GM23248 (cell line): ENCODE results near the gene CHST11. TPM values are rescaled to one million over a fixed set of nuclear protein-coding genes. Genes with fewer than 3 reads are reported as not detected.

ENCODE experiments used
- DNase-seq: peaks from one replicate; pipeline ENCODE4 v3.0.0-alpha.2; 2015
- H2AFZ ChIP-seq: fragments of 200-600 bp; sonication (generic); 2 replicates; pipeline ENCODE4 v1.6.1; 2016; ENCODE audit warnings: antibody characterized with exemption
- H3F3A ChIP-seq: fragments of 200-600 bp; sonication (generic); 2 replicates; pipeline ENCODE4 v1.6.1; 2016; ENCODE audit warnings: mild to moderate bottlenecking, antibody characterized with exemption, mixed run types; ENCODE audit not compliant: insufficient read depth
- H3K27ac ChIP-seq: fragments of 200-600 bp; sonication (generic); 2 replicates; pipeline ENCODE4 v1.5.1; 2016; ENCODE audit warnings: mild to moderate bottlenecking
- H3K27me3 ChIP-seq: fragments of 200-600 bp; sonication (generic); replicated peaks from 2 replicates; pipeline ENCODE4 v1.6.1; 2016; ENCODE audit warnings: mild to moderate bottlenecking; ENCODE audit not compliant: insufficient read depth
- H3K36me3 ChIP-seq: fragments of 200-600 bp; sonication (generic); 2 replicates; pipeline ENCODE4 v1.6.1; 2016; ENCODE audit warnings: low read depth, mild to moderate bottlenecking
- H3K4me1 ChIP-seq: fragments of 200-600 bp; sonication (generic); 2 replicates; pipeline ENCODE4 v1.6.1; 2016; ENCODE audit warnings: mild to moderate bottlenecking; ENCODE audit not compliant: insufficient read depth
- H3K4me2 ChIP-seq: fragments of 200-600 bp; sonication (generic); one replicate; pipeline ENCODE4 v1.6.1; 2016; ENCODE audit warnings: mild to moderate bottlenecking; ENCODE audit not compliant: unreplicated experiment
- H3K4me3 ChIP-seq: fragments of 200-600 bp; sonication (generic); 2 replicates; pipeline ENCODE4 v1.5.1; 2016; ENCODE audit warnings: mild to moderate bottlenecking
- H3K79me2 ChIP-seq: fragments of 200-600 bp; sonication (generic); 2 replicates; pipeline ENCODE4 v1.6.1; 2016; ENCODE audit warnings: mild to moderate bottlenecking; ENCODE audit not compliant: insufficient read depth
- H3K9ac ChIP-seq: fragments of 200-600 bp; sonication (generic); 2 replicates; pipeline ENCODE4 v1.6.1; 2016; ENCODE audit warnings: mild to moderate bottlenecking
- H3K9me2 ChIP-seq: fragments of 200-600 bp; sonication (generic); 2 replicates; pipeline ENCODE4 v1.6.1; 2016; ENCODE audit warnings: mixed run types, mild to moderate bottlenecking, moderate library complexity; ENCODE audit not compliant: insufficient read depth
- H3K9me3 ChIP-seq: fragments of 200-600 bp; sonication (generic); one replicate; pipeline ENCODE4 v1.6.1; 2017; ENCODE audit warnings: low read depth
- H4K20me1 ChIP-seq: fragments of 200-600 bp; sonication (generic); 2 replicates; pipeline ENCODE4 v1.6.0; 2016; ENCODE audit not compliant: insufficient read depth
- EZH2 ChIP-seq: fragments of 200-600 bp; sonication (generic); IDR thresholded peaks from 2 replicates; pipeline ENCODE4 v1.6.1; 2018; ENCODE audit warnings: antibody characterized with exemption, mild to moderate bottlenecking; ENCODE audit not compliant: insufficient read depth, poor library complexity, severe bottlenecking
- EZH2phosphoT487 ChIP-seq: fragments of 200-600 bp; sonication (generic); IDR thresholded peaks from 2 replicates; pipeline ENCODE4 v1.6.1; 2018; ENCODE audit warnings: antibody characterized with exemption, moderate library complexity, mild to moderate bottlenecking, low read depth; ENCODE audit not compliant: insufficient read depth
- WGBS, 2 experiments: methylation state at CpG; one replicate each; pipeline ENCODE4 v1.1.6; 2015 to 2017; ENCODE audit warnings: low lambda C conversion rate in 2 of 2, low coverage in 1 of 2; ENCODE audit errors: missing lambda C conversion rate in 2 of 2; 5-methylcytosine and 5-hydroxymethylcytosine counted together
- in situ Hi-C: fragments of 300-500 bp; cut with MboI; formaldehyde crosslinking; loops from 2 replicates; pipeline ENCODE4 v1.15.0; 2020
- polyA plus RNA-seq: library from polyadenylated mRNA; unstranded; fragments of >200 nt; fragmentation: Nextera tagmentation; extraction: Ambion mirVana; gene quantifications from 2 replicates; pipeline ENCODE4 v1.2.1, GENCODE V29; 2016
- total RNA-seq: library from RNA; depleted of rRNA; stranded (reverse); fragments of >200 nt; shearing (Covaris generic); gene quantifications from 2 replicates; pipeline ENCODE4 v1.2.3, GENCODE V29; 2014

The CHST11 gene
- total and polyA plus RNA-seq, 2 experiments from 2014 or later, result 3.7 to 5.4 TPM

GRCh38 chr12:104455578-104456416, 951 bp upstream of the CHST11 start:
- peak overlapping the region; percentile 85 for H3K9ac ChIP-seq
- H3F3A ChIP-seq, result peaks cover 22% of the 10 kb centered on the region
- DNase-seq, result peak; percentile 12
- H4K20me1 ChIP-seq, result no peaks in the 10 kb centered on the region
- TF ChIP-seq EZH2, result no peak
- TF ChIP-seq EZH2phosphoT487, result no peak
- in situ Hi-C loops, result no loop called here
- no peaks in the 10 kb centered on the region for H3K9me3 ChIP-seq
- peak overlapping the region; percentile 68 for H3K27ac ChIP-seq
- peak overlapping the region; percentile 98 for H3K4me3 ChIP-seq
- H3K27me3 ChIP-seq, result no peaks in the 10 kb centered on the region
- peaks cover 36% of the 10 kb centered on the region for H3K79me2 ChIP-seq
- peak overlapping the region; percentile 98 for H3K4me2 ChIP-seq
- H3K36me3 ChIP-seq, result no peaks in the 10 kb centered on the region
- peak overlapping the region; percentile 96 for H2AFZ ChIP-seq
- no peaks in the 10 kb centered on the region for H3K9me2 ChIP-seq
- peaks cover 29% of the 10 kb centered on the region for H3K4me1 ChIP-seq
- 39 to 42% methylated on average over 9 of the region's 9 CpGs for WGBS, 2 experiments

GRCh38 chr12:104456950-104457745, 400 bp downstream of the CHST11 start:
- TF ChIP-seq EZH2 (no peak), EZH2phosphoT487 (no peak)
- Histone ChIP-seq H3F3A (peaks cover 22% of the 10 kb centered on the region), H3K9me3 (no peaks in the 10 kb centered on the region), H3K9me2 (no peaks in the 10 kb centered on the region), H3K4me1 (peaks cover 29% of the 10 kb centered on the region), H3K79me2 (peaks cover 48% of the 10 kb centered on the region), H4K20me1 (no peaks in the 10 kb centered on the region), H3K9ac (peak overlapping the region; percentile 85), H2AFZ (peak overlapping the region; percentile 96), H3K27me3 (no peaks in the 10 kb centered on the region), H3K4me3 (peak overlapping the region; percentile 98), H3K4me2 (peak overlapping the region; percentile 98), H3K36me3 (no peaks in the 10 kb centered on the region), H3K27ac (peak overlapping the region; percentile 68)
- in situ Hi-C loops, result no loop called here
- 0 to 1% methylated on average over 41 to 54 of the region's 71 CpGs for WGBS, 2 experiments
- peak; percentile 79 for DNase-seq

- H3F3A ChIP-seq, result peaks cover 22% of the 10 kb centered on the region
- H3K79me2 ChIP-seq, result peaks cover 57% of the 10 kb centered on the region
- no peaks in the 10 kb centered on the region for H3K36me3 ChIP-seq
- H3K9me2 ChIP-seq, result no peaks in the 10 kb centered on the region
- H4K20me1 ChIP-seq, result no peaks in the 10 kb centered on the region
- peak overlapping the region; percentile 85 for H3K9ac ChIP-seq
- peak; percentile 59 for DNase-seq
- peak overlapping the region; percentile 98 for H3K4me3 ChIP-seq
- in situ Hi-C loops, result no loop called here
- no peaks in the 10 kb centered on the region for H3K27me3 ChIP-seq
- H3K27ac ChIP-seq, result peak overlapping the region; percentile 68
- H3K4me2 ChIP-seq, result peak overlapping the region; percentile 98
- H2AFZ ChIP-seq, result peak overlapping the region; percentile 96
- no peaks in the 10 kb centered on the region for H3K9me3 ChIP-seq
- WGBS, 2 experiments, result 1% methylated on average over 65 to 66 of the region's 71 CpGs
- TF ChIP-seq EZH2phosphoT487, result no peak
- TF ChIP-seq EZH2, result no peak
- peaks cover 33% of the 10 kb centered on the region for H3K4me1 ChIP-seq
Observed at GRCh38 chr12:104457746-104458693, 1.3 kb downstream of the CHST11 start.
